Endothelial cell of hepatic sinusoid (primary cell): ENCODE data around the gene CEP57.

Source experiments
- in situ Hi-C: cut with HindIII; loops from 2 replicates; pipeline ENCODE4 v1.10.0; 2017; ENCODE audit warnings: low sequenced_read_pairs

The CEP57 gene

GRCh38 chr11:95790123-95790932, at the start of gene CEP57:
Gene CEP57, plus strand, starts transcription at chr11:95790498. Its CDS starts 201 bp downstream, at chr11:95790699.
- in situ Hi-C loops = loop anchor here (5.0 kb wide), 1 partner anchor 607 kb away; no protein-coding TSS in a partner anchor

DNA sequence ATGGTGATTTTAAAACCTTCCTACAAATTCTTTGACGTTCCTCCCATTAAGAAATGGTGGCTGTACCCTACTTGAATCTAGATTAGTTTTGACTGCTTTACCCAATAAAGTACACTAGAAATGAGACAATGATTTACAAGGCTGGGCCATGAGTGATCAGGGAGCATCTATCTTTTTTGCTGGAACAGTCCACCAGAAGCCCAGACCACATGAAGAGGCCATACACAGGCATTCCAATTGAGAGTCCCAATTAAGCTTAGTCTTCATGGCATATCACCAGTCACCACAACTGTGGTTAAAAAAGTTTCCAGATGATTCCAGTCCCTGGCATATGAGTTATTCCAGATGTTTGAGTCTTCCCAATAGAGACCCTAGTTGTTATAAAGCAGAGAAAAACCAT, 40.2 kb upstream of the CEP57 start:
- in situ Hi-C loops = no loop called here

GRCh38 chr11:95751515-95751914, 38.8 kb upstream of the CEP57 start:
- in situ Hi-C loops = no loop called here

GRCh38 chr11:95760941-95761340, 29.4 kb upstream of the CEP57 start:
- in situ Hi-C loops = no loop called here

- in situ Hi-C loops = no loop called here
Measured at GRCh38 chr11:95762534-95762933, 27.8 kb upstream of the CEP57 start.

DNA sequence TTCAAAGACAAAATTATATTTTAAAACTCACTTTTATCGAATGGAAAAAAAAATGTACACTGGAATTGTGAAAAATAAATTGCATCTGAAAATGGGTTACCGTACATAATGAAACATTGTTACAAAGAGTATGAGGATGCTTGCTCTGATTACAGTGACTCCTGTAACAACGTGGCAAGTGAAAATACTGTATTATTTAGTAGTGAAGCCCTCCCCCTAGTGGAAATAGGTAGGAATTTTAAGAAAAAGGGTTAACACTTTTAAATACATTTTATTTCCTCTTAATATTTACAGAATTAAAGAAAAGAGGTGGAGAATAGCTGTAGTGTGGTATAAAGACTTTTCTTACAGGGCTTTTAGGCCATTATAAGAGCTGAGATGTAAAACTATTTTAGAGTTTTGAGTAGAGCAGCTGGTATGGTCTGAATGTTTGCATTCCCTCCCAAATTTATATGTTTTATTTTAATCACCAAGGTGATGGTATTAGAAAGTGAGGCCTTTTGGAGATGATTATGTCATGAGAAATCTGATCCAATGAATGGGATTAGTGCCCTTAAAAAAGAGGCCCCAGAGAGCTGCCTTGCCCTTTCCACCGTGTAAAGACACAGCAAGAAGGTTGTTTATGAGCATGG, 25.9 kb upstream of the CEP57 start:
- in situ Hi-C loops = no loop called here

DNA sequence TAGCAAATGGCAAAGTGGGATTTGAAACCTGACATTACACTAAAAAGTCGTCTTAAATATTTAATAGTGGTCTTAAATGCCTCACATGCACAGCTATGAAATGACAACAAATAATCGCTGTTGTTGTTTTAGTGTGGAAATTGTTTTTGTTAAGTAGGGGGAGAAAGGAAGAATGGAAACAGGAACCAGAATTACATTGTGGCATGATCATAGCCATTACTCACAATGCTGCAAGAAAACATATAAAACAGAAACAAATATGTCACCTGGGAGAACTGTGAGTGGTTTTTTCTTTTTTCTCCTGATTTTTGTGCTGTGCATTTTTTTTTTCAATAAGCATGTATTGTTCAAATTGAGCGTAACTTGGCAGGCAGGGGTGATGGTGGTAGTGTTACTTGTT, 23.6 kb upstream of the CEP57 start:
- in situ Hi-C loops = no loop called here

DNA sequence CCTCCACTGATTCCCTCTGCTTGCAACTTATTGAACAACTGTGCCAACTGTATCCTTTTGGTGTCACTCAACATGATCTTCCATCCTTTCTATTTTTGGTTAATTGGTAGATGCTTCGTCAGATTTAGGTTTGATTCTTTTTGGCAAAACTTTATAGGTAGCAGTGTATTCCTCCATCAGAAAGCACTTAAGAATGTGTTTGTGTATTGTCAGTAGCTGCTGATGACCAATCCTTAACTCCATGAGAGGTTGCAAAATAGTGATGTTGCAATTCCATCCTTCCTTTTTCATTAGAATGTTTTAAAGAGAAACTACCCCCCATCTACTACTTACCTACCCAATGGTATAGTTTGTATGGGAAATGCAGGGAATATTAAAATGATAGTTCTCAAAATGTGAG, 22.8 kb upstream of the CEP57 start:
- in situ Hi-C loops = no loop called here

DNA sequence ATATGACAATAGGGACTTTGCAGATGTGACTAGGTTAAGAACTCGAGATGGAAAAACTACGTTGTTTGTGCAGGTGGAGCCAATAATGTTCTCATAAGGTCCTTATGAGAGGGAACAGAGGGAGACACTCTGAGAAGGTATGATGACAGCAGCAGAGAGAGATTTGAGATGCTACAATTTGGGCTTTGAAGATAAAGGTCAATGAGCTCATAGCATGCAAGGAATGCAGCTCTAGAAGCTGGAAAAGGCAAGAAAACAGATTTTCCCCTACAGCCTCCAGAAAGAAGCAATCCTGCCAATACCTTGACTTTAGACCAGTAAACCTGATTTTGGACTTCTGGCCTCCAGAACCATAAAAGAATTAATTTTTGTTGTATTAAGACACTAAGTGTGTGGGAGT, 21.8 kb upstream of the CEP57 start:
- in situ Hi-C loops = no loop called here

DNA sequence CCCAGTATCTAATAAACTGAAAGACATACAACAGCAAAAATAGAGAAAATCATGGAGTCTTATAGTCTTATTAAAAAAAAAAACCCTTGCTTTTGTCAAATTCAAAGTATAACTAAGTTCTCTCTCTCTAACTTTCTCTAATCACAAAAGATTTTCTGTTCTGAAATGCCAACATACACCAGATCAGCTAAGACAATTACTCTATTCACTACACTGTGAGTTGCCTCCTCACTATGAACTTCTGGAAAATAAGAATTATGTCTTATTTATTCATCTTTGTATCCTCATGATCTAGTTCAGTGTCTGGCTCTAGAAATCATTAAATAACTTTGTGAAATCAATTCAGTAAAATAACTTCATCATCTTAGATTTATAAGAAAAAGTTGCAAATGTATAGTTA, 13.4 kb upstream of the CEP57 start:
- in situ Hi-C loops = no loop called here

- in situ Hi-C loops = no loop called here
Measured at GRCh38 chr11:95778699-95779098, 11.6 kb upstream of the CEP57 start.

DNA sequence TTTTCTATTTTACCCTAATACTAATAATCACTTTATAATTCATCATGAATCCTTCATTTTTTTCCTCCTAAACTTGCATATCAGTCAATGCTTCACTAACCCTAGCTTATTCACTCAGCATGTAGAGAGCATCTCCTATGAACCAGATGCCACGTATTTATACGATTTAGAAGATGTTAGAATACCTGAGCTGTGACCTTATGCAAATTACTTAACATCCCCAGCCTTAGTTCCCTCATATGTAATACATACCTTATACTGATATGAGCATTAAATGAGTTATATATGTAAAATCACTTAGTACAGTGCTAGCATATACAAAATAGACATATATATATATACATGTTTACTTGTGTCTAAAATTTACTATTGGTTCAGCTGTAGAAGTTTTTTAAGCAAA, 9.8 kb upstream of the CEP57 start:
- in situ Hi-C loops = no loop called here

- in situ Hi-C loops = no loop called here
Measured at GRCh38 chr11:95788921-95789505, 1.3 kb upstream of the CEP57 start.

- in situ Hi-C loops = loop anchor here (5.0 kb wide), 1 partner anchor 608 kb away; no protein-coding TSS in a partner anchor
Measured at GRCh38 chr11:95789506-95790122, 684 bp upstream of the CEP57 start, which contains the start of gene FAM76B. Gene FAM76B, minus strand, starts transcription at chr11:95789782. Its CDS starts 304 bp downstream, at chr11:95789478.

DNA sequence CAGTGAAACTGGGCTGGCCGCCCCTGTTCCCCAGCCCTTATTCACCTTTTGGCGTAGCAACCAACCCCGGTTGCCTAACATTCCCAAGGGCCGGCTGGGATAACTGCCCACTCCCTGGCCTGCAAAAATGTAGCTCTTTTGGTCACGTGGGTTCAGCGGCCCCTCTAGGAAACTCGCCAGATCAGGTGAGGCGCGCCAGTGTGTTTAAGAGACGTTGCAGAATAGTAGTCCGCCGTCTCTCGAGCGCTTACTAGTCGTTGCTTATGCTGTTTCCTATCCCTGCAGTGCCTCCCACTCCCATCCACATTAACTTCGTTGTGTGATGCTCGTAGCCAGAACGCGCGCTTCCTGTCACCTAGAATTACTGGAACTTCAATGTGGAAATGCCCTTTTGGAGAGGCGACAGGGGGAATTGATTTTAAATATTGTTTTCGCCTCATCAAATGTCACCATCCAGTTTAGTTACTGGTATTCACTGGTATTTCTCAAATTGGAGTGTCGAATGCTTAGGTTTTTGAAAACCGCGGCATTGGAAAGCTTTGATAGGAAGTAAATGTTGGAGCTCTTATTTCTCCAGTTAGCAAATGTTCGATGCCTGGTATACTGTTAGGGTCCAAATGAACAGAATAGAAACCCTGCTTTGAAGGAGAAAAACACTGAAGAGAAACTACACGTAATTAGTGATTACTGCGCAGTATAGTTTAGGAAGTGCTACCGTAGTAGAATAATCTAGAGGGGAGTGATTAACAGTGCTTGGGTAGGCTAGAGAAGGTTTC, 823 bp downstream of the CEP57 start:
- in situ Hi-C loops = loop anchor here (5.0 kb wide), 1 partner anchor 606 kb away; no protein-coding TSS in a partner anchor

GRCh38 chr11:95791709-95792033, 1.4 kb downstream of the CEP57 start:
- in situ Hi-C loops = loop anchor here (5.0 kb wide), 1 partner anchor 606 kb away; no protein-coding TSS in a partner anchor

DNA sequence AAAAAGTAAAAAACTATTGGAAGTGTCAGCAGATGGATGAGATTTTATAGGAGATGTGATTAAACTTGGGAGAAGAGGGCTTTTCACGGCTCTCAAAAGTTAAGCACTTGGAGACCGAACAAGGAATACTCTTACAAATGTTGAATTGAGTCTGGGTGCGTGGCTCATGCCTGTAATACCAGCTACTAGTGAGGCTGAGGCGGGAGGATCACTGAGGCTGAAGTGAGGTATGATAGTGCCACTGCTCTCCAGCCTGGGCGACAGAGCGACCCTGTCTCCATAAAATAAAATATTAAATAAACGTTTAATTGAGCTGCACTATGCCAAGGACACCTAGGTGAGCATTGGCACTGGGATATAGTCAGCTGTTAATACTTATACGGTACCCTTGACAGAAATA, 1.9 kb downstream of the CEP57 start:
- in situ Hi-C loops = loop anchor here (5.0 kb wide), 1 partner anchor 605 kb away; no protein-coding TSS in a partner anchor

GRCh38 chr11:95792700-95793099, 2.4 kb downstream of the CEP57 start:
- in situ Hi-C loops = loop anchor here (5.0 kb wide), 1 partner anchor 605 kb away; no protein-coding TSS in a partner anchor

- in situ Hi-C loops = loop anchor here (5.0 kb wide), 1 partner anchor 604 kb away; no protein-coding TSS in a partner anchor
Measured at GRCh38 chr11:95793116-95793515, 2.8 kb downstream of the CEP57 start.

DNA sequence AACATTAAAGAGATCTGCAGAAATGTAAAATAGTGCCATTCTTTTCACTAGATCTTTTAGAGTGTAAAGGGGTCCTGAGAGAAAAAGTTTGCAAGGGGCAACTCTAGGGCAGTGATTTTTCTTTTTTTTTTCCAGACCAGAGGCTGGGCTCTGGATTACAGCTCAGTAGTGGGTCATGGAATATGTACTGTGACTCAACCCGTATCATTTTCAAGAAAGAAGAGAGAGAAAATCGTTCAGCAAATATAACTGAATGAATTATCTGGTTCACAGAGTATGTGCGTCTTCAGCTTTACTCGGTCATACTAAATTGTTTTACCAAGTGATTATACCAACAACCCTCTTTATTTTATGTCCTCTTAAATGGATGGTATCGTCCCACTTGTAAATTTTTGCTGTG, 3.8 kb downstream of the CEP57 start:
- in situ Hi-C loops = loop anchor here (5.0 kb wide), 1 partner anchor 603 kb away; no protein-coding TSS in a partner anchor
